Lower leg skin (tissue), 4 donors: ENCODE measurements around the gene PTCH1. TPM values are rescaled to one million over a fixed set of nuclear protein-coding genes. Genes with fewer than 3 reads are reported as not detected.

ENCODE experiments used
- DNase-seq, 2 donors: peaks; one replicate each; pipeline ENCODE4 v3.0.0-alpha.2; 2019; ENCODE audit warnings: low spot score in 2 of 2
- H3K4me3 ChIP-seq: fragments of 200-600 bp; sonication (generic); 2 replicates; pipeline ENCODE4 v1.5.1; 2017; ENCODE audit warnings: mild to moderate bottlenecking, low read depth; ENCODE audit not compliant: poor library complexity, severe bottlenecking
- CTCF ChIP-seq, 3 donors: fragments of 450-650 bp; IDR thresholded peaks; one replicate each; pipeline ENCODE4 v1.5.1; 2016; ENCODE audit warnings: antibody characterized with exemption in 3 of 3, mild to moderate bottlenecking in 3 of 3, moderate library complexity in 2 of 3
- POLR2A ChIP-seq, 2 donors: fragments of 450-650 bp; IDR thresholded peaks; one replicate each; pipeline ENCODE4 v1.6.1; 2016 to 2017; ENCODE audit warnings: antibody characterized with exemption in 2 of 2, mild to moderate bottlenecking in 1 of 2, moderate library complexity in 1 of 2
- WGBS, 2 donors: methylation state at CpG; one replicate each; pipeline ENCODE4 v1.1.5; 2018; 5-methylcytosine and 5-hydroxymethylcytosine counted together
- intact Hi-C: fragments of 100-400 bp; cut with DNase I; formaldehyde crosslinking; loops from one replicate; pipeline ENCODE4 v1.15.0; 2023; ENCODE audit warnings: low total_unique reads
- total RNA-seq, 4 donors: library from RNA; depleted of rRNA; stranded (reverse); fragments of >200 nt; gene quantifications; one replicate each; pipeline ENCODE4 v1.1.0, GENCODE V29; 2016

Gene PTCH1
- total RNA-seq, 4 donors from 2014 or later, result 16.5 to 25.6 (median 20.9) TPM

GRCh38 chr9:95529910-95530309 lies 13.1 kb upstream of the PTCH1 start:
- DNase-seq, result no peak
- WGBS, 2 donors, result 53 to 58% methylated on average over 1 of the region's 1 CpG

GRCh38 chr9:95528908-95529502 lies 12.2 kb upstream of the PTCH1 start:
- 75 to 81% methylated on average over 8 of the region's 8 CpGs for WGBS, 2 donors
- TF ChIP-seq POLR2A (IDR thresholded peaks at IDR 0.05) (no peak), CTCF (IDR thresholded peaks at IDR 0.05) (no peak)
- H3K4me3 ChIP-seq, result no peak overlapping the region
- intact Hi-C loops, result no loop called here
- DNase-seq, result no peak

More at GRCh38 chr9:95529910-95530309, 13.1 kb upstream of the PTCH1 start:
- no peak overlapping the region for H3K4me3 ChIP-seq
- intact Hi-C loops, result no loop called here
- TF ChIP-seq POLR2A (IDR thresholded peaks at IDR 0.05) (no peak), CTCF (IDR thresholded peaks at IDR 0.05) (no peak)

- no peak for DNase-seq
- no peak for TF ChIP-seq POLR2A (IDR thresholded peaks at IDR 0.05)
- no peak for TF ChIP-seq CTCF (IDR thresholded peaks at IDR 0.05)
- WGBS, 2 donors, result 27 to 42% methylated on average over 3 of the region's 3 CpGs
- no peak overlapping the region for H3K4me3 ChIP-seq
- intact Hi-C loops, result no loop called here
Observed at GRCh38 chr9:95522871-95523370, 6.2 kb upstream of the PTCH1 start.

- intact Hi-C loops, result no loop called here
- TF ChIP-seq CTCF (IDR thresholded peaks at IDR 0.05), result no peak
- TF ChIP-seq POLR2A (IDR thresholded peaks at IDR 0.05), result no peak
- H3K4me3 ChIP-seq, result no peak overlapping the region
- DNase-seq, result no peak
- 92 to 94% methylated on average over 3 of the region's 3 CpGs for WGBS, 2 donors
Observed at GRCh38 chr9:95521699-95522098, 4.9 kb upstream of the PTCH1 start.

GRCh38 chr9:95517559-95518425 lies 1.0 kb upstream of the PTCH1 start:
- WGBS, 2 donors, result 71 to 72% methylated on average over 20 of the region's 20 CpGs
- H3K4me3 ChIP-seq, result no peak overlapping the region
- DNase-seq, result no peak
- TF ChIP-seq POLR2A (IDR thresholded peaks at IDR 0.05) (no peak), CTCF (IDR thresholded peaks at IDR 0.05) (no peak)
- intact Hi-C loops, result no loop called here
